Progenitor cell of endocrine pancreas (in vitro differentiated cells): Measurements from ENCODE around the gene FUOM. TPM values are rescaled to one million over a fixed set of nuclear protein-coding genes. Genes with fewer than 3 reads are reported as not detected.

Source experiments
- DNase-seq: peaks from one replicate; pipeline ENCODE4 v3.0.0; 2021; ENCODE audit warnings: low spot score; ENCODE audit not compliant: unreplicated experiment
- H3K27ac Mint-ChIP-seq: 2 replicates; pipeline ENCODE4 v1.8.0; 2021; ENCODE audit warnings: mild to moderate bottlenecking, moderate library complexity, mixed read lengths
- H3K27me3 Mint-ChIP-seq: 2 replicates; pipeline ENCODE4 v1.8.0; 2021; ENCODE audit warnings: mixed read lengths
- H3K36me3 Mint-ChIP-seq: 2 replicates; pipeline ENCODE4 v1.8.0; 2022; ENCODE audit warnings: mixed read lengths; ENCODE audit not compliant: insufficient read depth
- H3K4me1 Mint-ChIP-seq: 2 replicates; pipeline ENCODE4 v1.8.0; 2021; ENCODE audit warnings: low read depth, mixed read lengths
- H3K4me3 Mint-ChIP-seq: 2 replicates; pipeline ENCODE4 v1.8.0; 2021; ENCODE audit warnings: low read depth, mild to moderate bottlenecking, moderate library complexity, mixed read lengths
- H3K9me3 Mint-ChIP-seq: 2 replicates; pipeline ENCODE4 v1.8.0; 2021; ENCODE audit warnings: low read depth, mixed read lengths
- total RNA-seq: library from RNA; stranded (reverse); gene quantifications from 2 replicates; pipeline ENCODE4 v1.2.1, GENCODE V29; 2021
- TF ChIP-seq, protein P1 (sequence below): fragments of 200-600 bp; sonication (generic); IDR thresholded peaks from one replicate; pipeline ENCODE4 v1.5.0; 2021; ENCODE audit warnings: antibody characterized with exemption, mild to moderate bottlenecking; ENCODE audit not compliant: unreplicated experiment

FUOM gene
- total RNA-seq, 1 donor from 2014 or later, result 14.7 TPM

- no peak overlapping the region for H3K27ac Mint-ChIP-seq
- H3K4me1 Mint-ChIP-seq, result no peaks in the 10 kb centered on the region
- TF ChIP-seq, protein P1, sequence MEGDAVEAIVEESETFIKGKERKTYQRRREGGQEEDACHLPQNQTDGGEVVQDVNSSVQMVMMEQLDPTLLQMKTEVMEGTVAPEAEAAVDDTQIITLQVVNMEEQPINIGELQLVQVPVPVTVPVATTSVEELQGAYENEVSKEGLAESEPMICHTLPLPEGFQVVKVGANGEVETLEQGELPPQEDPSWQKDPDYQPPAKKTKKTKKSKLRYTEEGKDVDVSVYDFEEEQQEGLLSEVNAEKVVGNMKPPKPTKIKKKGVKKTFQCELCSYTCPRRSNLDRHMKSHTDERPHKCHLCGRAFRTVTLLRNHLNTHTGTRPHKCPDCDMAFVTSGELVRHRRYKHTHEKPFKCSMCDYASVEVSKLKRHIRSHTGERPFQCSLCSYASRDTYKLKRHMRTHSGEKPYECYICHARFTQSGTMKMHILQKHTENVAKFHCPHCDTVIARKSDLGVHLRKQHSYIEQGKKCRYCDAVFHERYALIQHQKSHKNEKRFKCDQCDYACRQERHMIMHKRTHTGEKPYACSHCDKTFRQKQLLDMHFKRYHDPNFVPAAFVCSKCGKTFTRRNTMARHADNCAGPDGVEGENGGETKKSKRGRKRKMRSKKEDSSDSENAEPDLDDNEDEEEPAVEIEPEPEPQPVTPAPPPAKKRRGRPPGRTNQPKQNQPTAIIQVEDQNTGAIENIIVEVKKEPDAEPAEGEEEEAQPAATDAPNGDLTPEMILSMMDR, result no peak
- DNase-seq, result no peak
- H3K36me3 Mint-ChIP-seq, result no peaks in the 10 kb centered on the region
- no peak overlapping the region for H3K4me3 Mint-ChIP-seq
- peaks cover 5% of the 10 kb centered on the region for H3K9me3 Mint-ChIP-seq
- H3K27me3 Mint-ChIP-seq, result peaks cover 35% of the 10 kb centered on the region
Observed at GRCh38 chr10:133343558-133343957, 14.3 kb downstream of the FUOM start.

DNA sequence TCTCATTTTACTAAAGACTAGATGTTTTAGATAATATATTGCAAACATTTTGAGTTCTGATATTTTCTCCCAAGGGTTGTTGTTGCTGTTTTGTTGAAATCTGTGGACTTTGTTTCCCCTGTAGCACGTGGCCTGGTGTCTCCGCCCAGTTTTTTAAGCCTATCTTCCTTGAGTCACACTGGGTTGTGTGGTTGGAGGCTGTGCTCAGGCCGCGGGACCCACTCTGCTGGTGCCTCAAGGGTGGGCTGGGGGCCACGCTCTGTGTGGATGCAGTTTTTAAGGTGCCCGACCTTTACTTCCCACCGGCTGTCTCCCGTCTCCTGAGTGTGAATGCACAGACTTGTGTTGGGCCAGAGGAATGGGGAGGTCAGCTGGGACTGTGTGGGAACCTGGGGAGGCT is 14.9 kb downstream of the FUOM start:
- TF ChIP-seq, protein P1, result no peak
- no peak overlapping the region for H3K4me3 Mint-ChIP-seq
- H3K36me3 Mint-ChIP-seq, result no peaks in the 10 kb centered on the region
- H3K4me1 Mint-ChIP-seq, result no peaks in the 10 kb centered on the region
- H3K27me3 Mint-ChIP-seq, result peaks cover 35% of the 10 kb centered on the region
- no peak for DNase-seq
- no peak overlapping the region for H3K27ac Mint-ChIP-seq
- peaks cover 5% of the 10 kb centered on the region for H3K9me3 Mint-ChIP-seq

DNA sequence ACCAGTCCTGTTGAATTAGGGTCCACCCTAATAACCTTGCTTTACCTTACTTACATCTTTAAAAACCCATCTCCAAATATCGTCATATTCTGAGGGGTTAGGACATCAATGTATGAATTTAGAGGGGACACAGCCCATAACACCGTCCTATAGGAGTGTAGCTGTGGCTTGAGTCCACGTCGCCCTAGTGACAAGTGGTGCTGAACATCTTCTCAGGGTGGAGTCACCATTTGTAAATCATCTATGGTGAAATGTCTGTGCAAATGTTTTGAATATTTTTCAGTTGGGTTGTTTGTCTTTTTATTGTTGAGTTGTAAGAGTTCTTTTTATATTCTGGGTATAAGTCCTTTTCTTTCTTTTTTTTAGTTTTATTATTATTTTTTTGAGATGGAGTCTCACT is 15.8 kb downstream of the FUOM start:
- H3K9me3 Mint-ChIP-seq, result peaks cover 5% of the 10 kb centered on the region

GRCh38 chr10:133339708-133340380 is 18.0 kb downstream of the FUOM start:
- Mint-ChIP-seq H3K4me1 (peaks cover under 1% of the 10 kb centered on the region), H3K36me3 (no peaks in the 10 kb centered on the region), H3K4me3 (no peak overlapping the region), H3K9me3 (no peaks in the 10 kb centered on the region), H3K27me3 (peaks cover 27% of the 10 kb centered on the region), H3K27ac (no peak overlapping the region)
- no peak for DNase-seq
- TF ChIP-seq, protein P1, result no peak

More for the DNA sequence above, 15.8 kb downstream of the FUOM start:
- TF ChIP-seq, protein P1, result no peak
- H3K4me3 Mint-ChIP-seq, result no peak overlapping the region
- H3K36me3 Mint-ChIP-seq, result no peaks in the 10 kb centered on the region
- DNase-seq, result no peak
- H3K27me3 Mint-ChIP-seq, result peaks cover 35% of the 10 kb centered on the region
- H3K27ac Mint-ChIP-seq, result no peak overlapping the region
- H3K4me1 Mint-ChIP-seq, result no peaks in the 10 kb centered on the region

- no peaks in the 10 kb centered on the region for H3K9me3 Mint-ChIP-seq
- no peak overlapping the region for H3K27ac Mint-ChIP-seq
- DNase-seq, result no peak
- peaks cover 2% of the 10 kb centered on the region for H3K4me1 Mint-ChIP-seq
- TF ChIP-seq, protein P1, result no peak
- peaks cover 27% of the 10 kb centered on the region for H3K27me3 Mint-ChIP-seq
- H3K36me3 Mint-ChIP-seq, result peaks cover 1% of the 10 kb centered on the region
- H3K4me3 Mint-ChIP-seq, result no peak overlapping the region
Observed at GRCh38 chr10:133338080-133339071, 19.4 kb downstream of the FUOM start.
